Stimulated activated CD8-positive, alpha-beta memory T cell treated with anti-CD3 and anti-CD28 coated beads, Interleukin-15, amount 100 ng/mL, for 4 hours (primary cell): ENCODE results near the gene SCN9A.
"Not testable (repeated sequence)": the region's sequence is repeated elsewhere in the genome, so short reads cannot be mapped to it uniquely, and the experiment has no call there.

ENCODE experiments used
- DNase-seq, 2 donors: peaks; one replicate each; pipeline ENCODE4 v3.0.0-alpha.2; 2020; ENCODE audit warnings: low read depth in 2 of 2

SCN9A gene

GRCh38 chr2:166375195-166375735, 479 bp downstream of the SCN9A start:
- DNase-seq = no peak

- DNase-seq = no peak
Measured at GRCh38 chr2:166373951-166374350, 1.8 kb downstream of the SCN9A start.

GRCh38 chr2:166373539-166373938, 2.2 kb downstream of the SCN9A start:
- DNase-seq = no peak

GRCh38 chr2:166373105-166373504, 2.6 kb downstream of the SCN9A start:
- DNase-seq = no peak

GRCh38 chr2:166372046-166372445, 3.7 kb downstream of the SCN9A start:
- DNase-seq = no peak

- no peak for DNase-seq
Measured at GRCh38 chr2:166365803-166366420, 9.8 kb downstream of the SCN9A start.

GRCh38 chr2:166365239-166365638, 10.5 kb downstream of the SCN9A start:
- DNase-seq = no peak

- DNase-seq = no peak
Measured at GRCh38 chr2:166364476-166365161, 11.1 kb downstream of the SCN9A start.

- DNase-seq = no peak
Measured at GRCh38 chr2:166361351-166362153, 14.2 kb downstream of the SCN9A start.

- DNase-seq = no peak
Measured at GRCh38 chr2:166360906-166361305, 14.8 kb downstream of the SCN9A start.

GRCh38 chr2:166360426-166360825, 15.3 kb downstream of the SCN9A start:
- DNase-seq = no peak

- DNase-seq = not testable (repeated sequence)
Measured at GRCh38 chr2:166357950-166358321, 17.8 kb downstream of the SCN9A start.

- no peak for DNase-seq
Measured at GRCh38 chr2:166357068-166357949, 18.4 kb downstream of the SCN9A start.

GRCh38 chr2:166351319-166351718, 24.4 kb downstream of the SCN9A start:
- DNase-seq = no peak

- no peak for DNase-seq
Measured at GRCh38 chr2:166350525-166350924, 25.2 kb downstream of the SCN9A start.

- no peak for DNase-seq
Measured at GRCh38 chr2:166344286-166345113, 31.2 kb downstream of the SCN9A start.

GRCh38 chr2:166343467-166343866, 32.3 kb downstream of the SCN9A start:
- DNase-seq = no peak

GRCh38 chr2:166341426-166341825, 34.3 kb downstream of the SCN9A start:
- DNase-seq = no peak

GRCh38 chr2:166338831-166339339, 36.9 kb downstream of the SCN9A start:
- DNase-seq = no peak

- no peak for DNase-seq
Measured at GRCh38 chr2:166337932-166338331, 37.8 kb downstream of the SCN9A start.
